ENCODE data around the gene NECAP2. TPM values are rescaled to one million over a fixed set of nuclear protein-coding genes. Genes with fewer than 3 reads are reported as not detected.
"Not testable (repeated sequence)": the region's sequence is repeated elsewhere in the genome, so short reads cannot be mapped to it uniquely, and the experiment has no call there.

The NECAP2 gene
- total and polyA plus RNA-seq, 2 of the 4 experiments (the other 2 are of a cell fraction): 80.5 to 85.1 TPM

DNA sequence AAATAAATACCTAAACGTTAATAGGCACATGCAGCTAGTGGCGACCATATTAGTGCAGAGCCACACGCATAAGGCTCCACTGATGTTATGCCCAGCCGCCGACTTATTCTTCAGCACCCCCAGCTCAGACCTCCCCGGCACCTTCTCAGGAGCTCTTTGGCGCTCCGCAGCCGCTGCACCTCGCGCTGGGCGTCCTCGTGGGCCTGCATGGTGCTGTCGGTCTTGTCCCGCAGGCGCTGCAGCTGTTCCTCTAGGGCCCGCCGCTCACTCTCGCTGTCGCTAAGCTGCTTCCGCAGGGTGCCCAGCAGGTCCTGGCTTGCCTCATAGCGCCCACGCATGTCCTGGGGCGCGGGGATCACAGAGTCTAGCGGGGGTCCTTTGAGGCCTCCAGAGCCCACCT lies 42.6 kb downstream of the NECAP2 start:
- H3K79me1 ChIP-seq (ENCODE audit: low read depth in 1 of 2, low read length in 2 of 2); H4K5ac ChIP-seq (ENCODE audit: low read depth, low read length); H2BK5ac ChIP-seq (ENCODE audit: low read depth, low read length, poor library complexity, severe bottlenecking); H3K27me3 ChIP-seq (ENCODE audit: control insufficient read depth, insufficient read depth, low read length); intact Hi-C loops (cut with micrococcal nuclease); H2AFZ ChIP-seq (replicated peaks; ENCODE audit: low read length, poor library complexity); H2AK5ac ChIP-seq (ENCODE audit: low read depth, low read length); H3K9me3 ChIP-seq (ENCODE audit: control insufficient read depth, insufficient read depth, low read length); H3K4me1 ChIP-seq (ENCODE audit: control insufficient read depth, insufficient read depth, low read length); H3K56ac ChIP-seq (ENCODE audit: extremely low read depth, insufficient read depth, low read length); H3K4me3 ChIP-seq (ENCODE audit: insufficient read depth, low read depth, low read length); H2BK120ac ChIP-seq (ENCODE audit: low read depth, low read length); H4K8ac ChIP-seq (ENCODE audit: low read depth in 2 of 2, low read length in 2 of 2); H2BK15ac ChIP-seq (ENCODE audit: low read depth, low read length); H2AK9ac ChIP-seq (replicated peaks; ENCODE audit: low read depth, low read length, poor library complexity); H3K18ac ChIP-seq (ENCODE audit: low read depth, low read length); H3K9ac ChIP-seq (ENCODE audit: low read depth, low read length); H2BK20ac ChIP-seq (ENCODE audit: low read depth, low read length); H3K9me1 ChIP-seq (ENCODE audit: insufficient read depth, low read length); BruUV-seq (replicated peaks); H4K91ac ChIP-seq (ENCODE audit: insufficient read depth, low read depth, low read length); H3K4ac ChIP-seq (ENCODE audit: low read depth, low read length); DNase-seq; H3K23ac ChIP-seq (ENCODE audit: low read depth, low read length); H3K14ac ChIP-seq (replicated peaks; ENCODE audit: low read depth, low read length); CTCF ChIA-PET; ATAC-seq (ENCODE audit: low read depth); H3K27ac ChIP-seq (ENCODE audit: insufficient read depth, low read length); dilution Hi-C loops (cut with HindIII; ENCODE audit: low sequenced_read_pairs, unreplicated experiment); H3K4me2 ChIP-seq (ENCODE audit: low read depth, low read length); H4K20me1 ChIP-seq (ENCODE audit: insufficient read depth, low read length); in situ Hi-C loops (cut with MboI; ENCODE audit: low sequenced_read_pairs): not testable (repeated sequence)
- WGBS, 2 experiments (ENCODE audit: extremely low coverage in 2 of 2, insufficient read length in 1 of 2): 97% methylated on average over 23 of the region's 26 CpGs; no CpG with 5 or more reads in 1 of the 2 experiments
- POLR2A ChIA-PET (ENCODE audit: unreplicated experiment): interaction anchor here (0.6 kb wide), 1 partner anchor 111 kb away, joined by 9 read pairs; no protein-coding TSS in a partner anchor
- peaks cover 51% of the 10 kb centered on the region for H3K36me3 ChIP-seq (ENCODE audit: control insufficient read depth, insufficient read depth, low read length)

GRCh38 chr1:16483639-16484500 lies 43.3 kb downstream of the NECAP2 start:
- H3K27ac ChIP-seq (ENCODE audit: insufficient read depth, low read length); DNase-seq; H3K4ac ChIP-seq (ENCODE audit: low read depth, low read length); H3K23ac ChIP-seq (ENCODE audit: low read depth, low read length); H3K4me1 ChIP-seq (ENCODE audit: control insufficient read depth, insufficient read depth, low read length); H2AK9ac ChIP-seq (replicated peaks; ENCODE audit: low read depth, low read length, poor library complexity); H3K9me1 ChIP-seq (ENCODE audit: insufficient read depth, low read length); H4K5ac ChIP-seq (ENCODE audit: low read depth, low read length); H4K8ac ChIP-seq (ENCODE audit: low read depth in 2 of 2, low read length in 2 of 2); in situ Hi-C loops (cut with MboI; ENCODE audit: low sequenced_read_pairs); intact Hi-C loops (cut with micrococcal nuclease); H2BK120ac ChIP-seq (ENCODE audit: low read depth, low read length); H3K9ac ChIP-seq (ENCODE audit: low read depth, low read length); H4K91ac ChIP-seq (ENCODE audit: insufficient read depth, low read depth, low read length); H3K79me1 ChIP-seq (ENCODE audit: low read depth in 1 of 2, low read length in 2 of 2); BruUV-seq (replicated peaks); ATAC-seq (ENCODE audit: low read depth); H4K20me1 ChIP-seq (ENCODE audit: insufficient read depth, low read length); dilution Hi-C loops (cut with HindIII; ENCODE audit: low sequenced_read_pairs, unreplicated experiment); H3K27me3 ChIP-seq (ENCODE audit: control insufficient read depth, insufficient read depth, low read length); H3K56ac ChIP-seq (ENCODE audit: extremely low read depth, insufficient read depth, low read length); H2AK5ac ChIP-seq (ENCODE audit: low read depth, low read length); H3K18ac ChIP-seq (ENCODE audit: low read depth, low read length); H3K4me3 ChIP-seq (ENCODE audit: insufficient read depth, low read depth, low read length); H2BK20ac ChIP-seq (ENCODE audit: low read depth, low read length); H3K4me2 ChIP-seq (ENCODE audit: low read depth, low read length); H2AFZ ChIP-seq (replicated peaks; ENCODE audit: low read length, poor library complexity); CTCF ChIA-PET; H2BK15ac ChIP-seq (ENCODE audit: low read depth, low read length); H2BK5ac ChIP-seq (ENCODE audit: low read depth, low read length, poor library complexity, severe bottlenecking); POLR2A ChIA-PET (ENCODE audit: unreplicated experiment); H3K9me3 ChIP-seq (ENCODE audit: control insufficient read depth, insufficient read depth, low read length); H3K14ac ChIP-seq (replicated peaks; ENCODE audit: low read depth, low read length): not testable (repeated sequence)
- WGBS, 2 experiments (ENCODE audit: extremely low coverage in 2 of 2, insufficient read length in 1 of 2): 90% methylated on average over 17 of the region's 45 CpGs; no CpG with 5 or more reads in 1 of the 2 experiments
- peaks cover 45% of the 10 kb centered on the region for H3K36me3 ChIP-seq (ENCODE audit: control insufficient read depth, insufficient read depth, low read length)
